Lower leg skin (tissue), 3 donors: ENCODE data around the gene FAM199X.

Experiments
- CTCF ChIP-seq, 3 donors: fragments of 450-650 bp; IDR thresholded peaks; one replicate each; pipeline ENCODE4 v1.5.1; 2016; ENCODE audit warnings: antibody characterized with exemption in 3 of 3, mild to moderate bottlenecking in 3 of 3, moderate library complexity in 2 of 3
- POLR2A ChIP-seq, 2 donors: fragments of 450-650 bp; IDR thresholded peaks; one replicate each; pipeline ENCODE4 v1.6.1; 2016 to 2017; ENCODE audit warnings: antibody characterized with exemption in 2 of 2, mild to moderate bottlenecking in 1 of 2, moderate library complexity in 1 of 2

GRCh38 chrX:104195013-104195412, 28.8 kb downstream of the FAM199X start:
- TF ChIP-seq CTCF (IDR thresholded peaks at IDR 0.05) (no peak), POLR2A (IDR thresholded peaks at IDR 0.05) (no peak)
